Prostate gland (tissue), 2 donors: Measurements from ENCODE around the gene CPNE9.

Experiments used
- CTCF ChIP-seq, 4 experiments: fragments of 200-600 bp in 2 of 4; fragments of 450-650 bp in 2 of 4; sonication (generic) in 2 of 4; IDR thresholded peaks; 1 replicate in 3 of 4; 2 replicates in 1 of 4; pipeline ENCODE4 v1.5.1; 2016 to 2019; ENCODE audit warnings: antibody characterized with exemption in 4 of 4, mild to moderate bottlenecking in 2 of 4, moderate library complexity in 2 of 4
- POLR2AphosphoS5 ChIP-seq: sonication (generic); formaldehyde crosslinking; IDR thresholded peaks from one replicate; pipeline ENCODE4 v1.6.1; 2017; ENCODE audit warnings: antibody characterized with exemption

GRCh38 chr3:9742560-9742959, 38.9 kb downstream of the CPNE9 start:
- no peak for TF ChIP-seq CTCF (IDR thresholded peaks at IDR 0.05)
- no peak for TF ChIP-seq POLR2AphosphoS5
